Left hindlimb (tissue), 1 donor: ENCODE measurements around the gene TGFBR2.

Source experiments
- DNase-seq: peaks from one replicate; pipeline ENCODE4 v3.0.0-alpha.2; 2018

TGFBR2 gene

DNA sequence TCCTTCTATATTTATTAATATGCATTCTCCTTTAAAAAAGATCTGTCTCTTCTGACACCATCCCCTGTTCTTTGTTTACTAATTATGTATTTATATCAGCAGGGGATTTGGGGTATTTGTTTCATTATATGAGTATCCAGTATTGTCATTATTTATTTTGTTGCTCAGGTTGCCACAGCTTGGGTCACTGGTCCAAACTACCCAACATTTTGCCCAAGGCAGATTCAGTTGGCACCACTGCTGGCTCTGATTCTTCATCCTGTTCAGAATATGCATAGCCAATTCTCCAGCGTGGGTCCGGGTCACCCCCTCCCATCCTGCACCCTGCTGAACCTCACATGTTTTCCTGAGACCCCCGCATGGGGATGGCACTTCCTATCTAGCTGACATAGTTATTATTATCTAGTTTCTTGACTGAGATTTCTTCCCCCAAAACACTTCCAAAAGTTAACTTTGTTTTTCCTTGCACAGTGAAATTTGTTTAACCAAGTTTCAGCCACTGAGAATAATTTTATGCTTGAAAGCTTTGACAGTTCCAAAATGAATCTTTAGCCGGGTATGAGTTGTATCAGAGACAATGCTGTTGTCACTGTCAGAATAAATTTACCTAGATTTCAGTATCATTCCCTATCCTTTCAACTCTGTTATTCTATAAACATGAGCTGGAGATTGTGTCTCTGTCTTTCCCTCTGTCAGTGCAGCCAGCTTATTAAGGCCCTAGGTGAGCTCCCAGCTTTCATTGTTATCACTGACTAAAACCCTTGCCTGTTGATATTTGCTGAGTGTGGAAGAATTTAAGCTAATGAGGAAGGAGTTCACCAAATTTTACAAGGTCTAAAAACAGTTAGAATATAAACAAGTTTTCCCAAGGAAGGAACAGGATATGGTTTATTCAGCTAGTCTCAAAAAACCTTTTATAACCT is 70.3 kb downstream of the TGFBR2 start:
- no peak for DNase-seq

DNA sequence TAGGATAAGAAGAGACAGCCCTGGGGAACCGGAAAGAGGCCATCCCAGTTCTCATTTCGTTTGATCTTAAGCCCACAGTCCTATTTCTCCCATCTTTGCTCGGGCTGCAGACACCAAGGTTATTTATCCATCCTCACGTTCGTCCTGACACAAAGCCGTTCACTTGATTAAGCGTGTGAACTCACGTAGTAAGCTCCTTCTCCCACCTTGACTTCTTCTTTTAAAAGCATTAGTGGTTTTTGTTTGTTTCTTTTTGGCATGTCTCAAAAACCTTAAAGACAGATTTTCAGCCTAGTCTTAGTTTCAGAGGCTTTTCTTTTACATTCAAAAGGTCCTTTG is 70.9 kb downstream of the TGFBR2 start:
- DNase-seq = no peak

DNA sequence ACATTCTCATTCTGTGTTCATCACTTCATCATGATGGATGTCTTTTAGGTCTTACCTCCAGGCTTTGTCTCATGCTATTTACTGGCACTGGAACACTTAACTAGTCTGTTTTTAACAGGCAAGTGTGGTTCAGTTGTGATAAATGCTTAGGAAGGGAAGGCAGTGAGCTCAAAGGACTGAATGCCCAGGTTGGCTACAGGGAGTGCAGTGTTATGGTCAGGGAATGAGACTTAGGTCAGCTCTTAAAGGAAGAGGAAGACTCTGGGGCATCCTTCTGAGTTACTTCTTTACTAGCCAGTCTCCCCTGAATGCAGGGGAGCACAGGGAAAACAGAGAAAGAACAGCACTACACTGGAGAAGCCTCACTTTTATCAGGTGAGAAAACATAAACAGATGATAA is 72.6 kb downstream of the TGFBR2 start:
- no peak for DNase-seq

DNA sequence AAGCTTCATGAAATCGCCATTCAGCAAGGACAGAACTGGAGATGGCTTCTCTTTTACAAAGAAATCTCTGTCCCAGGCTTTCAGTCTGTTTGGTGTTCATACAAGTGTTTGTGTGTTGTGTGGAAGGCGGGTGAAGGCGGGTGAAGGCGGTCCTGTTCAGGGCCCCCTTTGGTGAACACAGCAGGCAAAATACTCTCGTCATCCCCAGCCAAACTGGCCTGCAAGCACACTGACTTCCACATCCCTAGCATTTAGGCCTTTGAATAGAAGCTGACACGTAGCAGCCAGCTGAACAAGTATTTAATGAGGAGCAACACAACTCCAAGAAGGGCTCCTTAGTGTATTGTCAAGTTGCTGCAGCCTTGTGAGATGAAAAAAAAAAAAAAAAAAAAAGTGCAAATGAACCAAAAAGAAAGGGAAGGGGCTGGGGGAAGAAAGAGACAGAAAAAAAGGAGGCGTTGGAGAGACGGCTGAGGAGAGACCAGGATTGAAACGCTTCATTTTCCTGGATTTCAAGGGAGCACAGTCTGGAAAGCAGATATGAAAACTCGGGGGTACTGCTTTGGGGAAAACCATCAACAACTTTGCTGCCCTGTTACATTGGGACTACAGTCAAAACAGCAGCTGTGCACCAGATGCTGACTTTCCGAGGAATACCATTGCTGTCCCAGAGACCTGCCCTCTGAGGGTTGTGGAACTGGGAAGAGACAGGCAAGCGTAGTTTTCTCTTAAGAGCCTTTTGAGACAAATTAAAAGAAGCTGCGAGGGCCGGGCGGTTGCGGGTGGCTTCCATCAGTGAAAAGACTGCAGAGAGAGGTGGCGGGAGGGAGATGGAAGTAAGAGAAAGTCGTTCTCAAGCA is 74.6 kb downstream of the TGFBR2 start:
- peak; percentile 81 for DNase-seq

DNA sequence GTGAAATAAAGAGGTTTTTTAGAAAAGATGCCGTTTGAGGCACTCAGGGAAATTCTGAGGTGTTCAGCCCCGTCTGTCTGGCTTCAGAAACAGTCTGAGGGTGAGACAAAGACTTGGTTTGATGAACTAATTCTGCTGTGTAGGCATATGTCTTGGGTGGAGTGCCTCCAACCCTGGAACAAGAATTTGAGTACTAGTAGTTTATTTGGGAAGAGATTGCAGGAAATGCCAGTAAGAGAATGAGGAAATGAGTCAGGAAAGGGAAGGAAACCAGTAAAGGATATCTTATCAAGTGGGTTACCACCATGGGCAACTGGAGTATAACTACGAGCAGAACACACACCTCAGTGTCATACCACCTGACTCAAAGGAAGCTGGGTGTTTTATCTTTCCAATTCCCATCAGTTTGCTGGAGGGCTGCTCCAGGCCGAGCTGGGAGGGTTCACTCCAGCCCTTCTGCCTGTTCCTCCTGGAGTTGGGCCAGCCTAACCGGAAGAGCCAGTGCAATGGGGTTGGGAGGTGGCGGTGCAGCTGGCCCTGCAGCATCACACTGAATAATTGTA is 75.3 kb downstream of the TGFBR2 start:
- peak; percentile 64 for DNase-seq

DNA sequence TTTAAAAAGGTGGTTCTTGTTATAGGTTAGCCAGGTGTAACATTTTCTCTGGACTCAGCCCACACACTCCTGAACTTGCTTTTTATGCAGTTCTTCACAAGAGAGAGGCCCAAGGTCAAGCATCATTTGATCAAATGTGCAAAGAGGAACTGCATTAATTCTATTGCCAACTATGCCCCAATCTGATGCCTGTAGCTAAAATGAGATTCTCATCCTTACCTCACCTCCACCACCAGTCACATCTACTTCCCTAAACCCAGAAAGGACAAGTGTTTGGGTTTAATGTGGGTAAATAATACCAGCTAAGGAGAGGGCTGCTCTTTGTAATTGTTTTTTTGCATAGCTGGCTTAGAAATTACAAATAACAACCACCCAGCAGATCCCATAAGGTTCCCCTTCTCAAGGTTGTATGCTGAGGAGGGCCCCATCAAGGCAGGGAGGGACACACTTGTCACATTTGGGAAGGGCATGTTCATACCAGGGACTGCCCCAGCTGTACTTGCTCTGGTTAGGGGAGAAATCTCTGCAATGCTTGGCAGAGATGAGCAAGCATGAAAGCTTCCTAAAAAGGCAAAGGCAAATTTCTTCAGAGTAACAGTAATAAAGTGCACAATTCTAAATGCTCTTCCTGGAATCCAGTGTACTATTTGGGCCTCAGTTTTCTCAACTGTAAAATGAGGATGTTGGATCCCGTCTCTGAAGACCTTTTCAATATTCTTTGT is 76.2 kb downstream of the TGFBR2 start:
- DNase-seq = no peak

DNA sequence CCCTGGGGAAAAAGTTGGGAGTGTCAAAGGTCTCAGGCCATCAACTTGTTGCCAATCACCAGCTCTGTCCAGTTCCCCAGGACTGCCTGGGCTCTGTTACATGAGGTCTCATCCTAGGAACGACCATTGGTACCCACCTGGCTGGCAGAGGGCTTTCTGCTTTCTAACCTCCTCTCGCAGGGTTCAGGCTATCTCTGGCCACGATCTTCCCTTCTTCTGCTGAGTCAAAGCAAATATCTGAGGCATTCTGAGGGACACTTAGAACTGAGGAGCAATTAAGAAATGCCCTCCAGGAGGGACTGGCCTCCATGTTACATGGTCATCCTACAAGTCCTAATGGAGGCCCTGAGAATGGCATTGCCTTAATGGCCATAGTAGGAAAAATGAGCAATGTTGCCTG is 77.4 kb downstream of the TGFBR2 start:
- no peak for DNase-seq

DNA sequence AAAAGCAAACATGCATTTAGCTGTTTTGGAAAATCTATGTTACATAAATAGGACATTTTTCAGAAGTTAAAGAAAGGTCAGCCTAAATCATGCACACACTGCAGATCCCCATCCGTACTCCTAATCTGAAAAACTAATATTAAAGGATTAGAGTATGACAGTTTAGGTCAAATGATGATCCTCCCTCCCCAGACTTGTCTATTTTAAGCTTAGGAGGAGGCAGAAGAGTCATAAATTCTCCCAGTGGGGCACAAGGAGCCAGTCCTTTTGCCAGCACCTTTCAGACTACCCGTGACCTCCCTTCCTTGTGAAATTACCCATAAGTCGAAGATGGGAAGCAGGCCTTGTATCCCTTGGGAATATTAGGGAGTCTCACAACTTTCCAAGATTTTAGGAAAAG is 78.0 kb downstream of the TGFBR2 start:
- DNase-seq = no peak

DNA sequence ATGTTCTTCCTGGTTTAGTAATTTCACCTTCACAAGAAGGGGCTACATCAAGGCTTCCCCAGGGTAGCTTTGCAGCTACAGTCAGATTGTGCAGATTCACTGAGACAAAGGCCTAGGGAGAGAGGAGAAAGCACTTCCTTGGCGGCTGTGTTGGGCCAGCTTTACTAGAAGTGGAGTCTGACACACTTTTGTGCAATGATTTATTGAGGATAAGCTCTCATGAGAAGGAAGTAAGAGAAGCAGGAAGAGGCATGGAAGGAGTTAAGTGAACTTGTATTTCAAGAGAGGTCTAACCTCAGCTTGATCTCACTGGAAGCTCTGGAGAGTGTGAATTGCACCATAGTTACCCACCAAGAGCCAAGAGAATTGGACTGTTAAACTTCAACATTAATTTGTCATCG is 78.9 kb downstream of the TGFBR2 start:
- no peak for DNase-seq

DNA sequence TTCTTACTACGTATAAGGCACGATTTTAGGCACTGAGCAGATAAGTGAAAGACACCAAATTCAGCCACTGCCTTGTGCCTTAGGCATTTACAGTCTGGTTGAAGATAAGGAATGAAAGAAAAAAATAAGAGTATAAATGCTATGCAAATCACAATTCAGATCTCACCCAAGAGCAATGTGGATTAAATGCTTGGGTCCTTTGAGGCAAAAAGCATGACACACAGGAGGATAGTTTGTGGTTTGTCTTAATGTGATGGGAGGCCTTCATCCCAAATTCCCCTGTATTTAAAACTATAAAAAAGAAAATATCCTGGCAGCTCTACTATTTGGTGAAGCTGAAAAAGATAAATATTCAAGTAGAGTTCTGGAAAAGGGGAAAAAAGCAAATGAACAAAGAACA is 79.8 kb downstream of the TGFBR2 start:
- DNase-seq = no peak

DNA sequence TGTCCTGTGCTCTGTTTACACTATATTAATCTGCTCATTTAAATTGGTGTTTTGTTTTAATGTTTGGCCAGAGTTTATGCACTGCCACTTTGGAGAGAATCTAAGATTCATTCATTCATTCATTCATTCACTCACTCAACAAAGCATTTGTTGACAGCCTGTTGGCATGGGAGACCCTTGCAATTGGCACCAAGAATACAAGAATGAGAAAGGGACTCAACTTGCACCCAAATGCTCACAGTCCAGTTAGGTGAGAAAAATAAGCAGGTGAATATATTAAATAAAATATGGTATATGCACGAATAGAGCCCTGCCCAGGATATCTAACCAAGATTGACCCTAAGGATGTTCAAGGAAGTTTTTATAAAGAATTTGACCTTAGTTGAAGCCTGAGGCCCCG is 80.4 kb downstream of the TGFBR2 start:
- no peak for DNase-seq

DNA sequence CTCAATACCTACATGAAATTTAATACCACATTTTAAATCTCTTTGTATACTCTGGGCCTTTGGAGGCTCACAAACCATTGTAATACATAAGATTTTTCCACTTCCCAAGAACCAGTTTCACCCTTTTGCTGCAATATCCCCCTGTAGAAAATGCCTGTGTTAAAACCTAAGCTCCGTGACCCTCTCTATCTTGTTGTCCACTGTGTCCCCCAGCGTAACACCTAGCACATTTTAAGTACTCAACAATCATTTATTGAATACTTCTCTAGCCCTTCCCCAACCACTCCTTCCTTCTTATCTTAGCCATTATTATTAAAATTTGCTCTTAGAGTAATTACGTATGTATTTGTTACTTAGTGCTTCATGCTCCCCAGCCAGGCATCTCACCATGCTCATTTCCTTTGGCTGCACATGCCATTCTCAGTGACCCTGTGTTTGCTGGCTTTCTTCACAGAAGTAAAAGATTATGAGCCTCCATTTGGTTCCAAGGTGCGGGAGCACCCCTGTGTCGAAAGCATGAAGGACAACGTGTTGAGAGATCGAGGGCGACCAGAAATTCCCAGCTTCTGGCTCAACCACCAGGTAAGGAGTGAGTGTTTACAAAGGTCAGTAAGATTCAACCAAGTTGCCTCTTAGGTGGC is 81.6 kb downstream of the TGFBR2 start:
- DNase-seq = no peak

DNA sequence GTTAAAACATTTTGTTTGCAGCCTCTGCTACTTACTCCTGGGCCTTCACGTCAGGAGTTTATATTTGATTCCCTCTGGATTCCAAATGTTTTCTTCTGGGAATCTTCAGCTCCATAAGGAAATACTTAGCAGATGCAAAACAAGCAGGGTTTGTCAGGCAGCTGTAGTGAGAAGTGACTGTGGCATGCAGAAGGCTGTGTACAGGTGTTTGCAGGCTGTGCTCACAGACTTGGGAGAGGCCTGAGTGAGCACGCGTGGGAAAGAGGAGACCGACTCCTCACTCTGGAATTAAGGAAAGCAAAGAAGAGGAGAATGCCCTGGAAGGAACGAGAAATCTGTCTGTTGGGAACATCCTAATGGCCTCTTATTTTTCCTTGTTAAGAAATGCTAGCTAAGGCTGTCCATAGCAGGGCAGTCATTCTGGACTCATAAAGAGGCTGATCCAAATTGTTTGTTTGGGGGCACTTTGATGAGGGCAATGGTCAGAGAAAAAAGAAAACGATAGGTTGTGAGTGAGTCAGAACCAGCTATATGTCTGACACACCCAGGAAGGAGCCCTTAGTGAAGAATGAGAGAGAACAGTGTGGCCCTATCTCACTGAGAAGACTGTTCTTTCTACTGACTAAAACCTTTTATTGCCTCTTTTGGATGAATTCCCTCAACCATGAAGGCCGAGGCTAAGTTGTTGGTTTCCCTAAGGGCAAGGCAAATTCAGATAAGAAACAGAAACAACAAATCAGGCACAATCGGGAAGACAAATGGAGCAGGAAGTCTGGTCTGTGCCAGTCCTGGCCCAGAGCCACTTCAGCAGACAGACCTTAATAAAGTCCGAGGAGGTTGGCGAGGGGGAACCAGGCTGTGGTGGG is 82.6 kb downstream of the TGFBR2 start:
- no peak for DNase-seq

DNA sequence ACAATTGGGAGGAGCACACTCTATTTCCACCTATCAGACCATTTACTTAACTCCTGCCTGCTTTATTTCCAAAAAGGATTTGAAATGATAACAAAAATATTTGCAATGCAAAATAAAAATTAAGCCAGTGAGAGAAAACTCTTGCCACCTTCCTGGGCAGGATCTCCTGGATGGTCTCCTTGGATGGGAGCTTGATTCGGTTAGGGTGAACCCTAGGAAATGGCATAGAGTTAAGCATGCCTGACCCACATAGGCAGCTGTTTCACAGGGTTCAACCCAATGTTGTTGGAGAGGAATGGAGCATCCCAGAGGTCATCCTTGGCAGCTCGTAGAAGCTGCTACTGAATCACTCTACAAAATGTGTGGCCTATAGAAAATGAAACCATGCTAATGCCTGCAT is 83.8 kb downstream of the TGFBR2 start:
- DNase-seq = no peak

DNA sequence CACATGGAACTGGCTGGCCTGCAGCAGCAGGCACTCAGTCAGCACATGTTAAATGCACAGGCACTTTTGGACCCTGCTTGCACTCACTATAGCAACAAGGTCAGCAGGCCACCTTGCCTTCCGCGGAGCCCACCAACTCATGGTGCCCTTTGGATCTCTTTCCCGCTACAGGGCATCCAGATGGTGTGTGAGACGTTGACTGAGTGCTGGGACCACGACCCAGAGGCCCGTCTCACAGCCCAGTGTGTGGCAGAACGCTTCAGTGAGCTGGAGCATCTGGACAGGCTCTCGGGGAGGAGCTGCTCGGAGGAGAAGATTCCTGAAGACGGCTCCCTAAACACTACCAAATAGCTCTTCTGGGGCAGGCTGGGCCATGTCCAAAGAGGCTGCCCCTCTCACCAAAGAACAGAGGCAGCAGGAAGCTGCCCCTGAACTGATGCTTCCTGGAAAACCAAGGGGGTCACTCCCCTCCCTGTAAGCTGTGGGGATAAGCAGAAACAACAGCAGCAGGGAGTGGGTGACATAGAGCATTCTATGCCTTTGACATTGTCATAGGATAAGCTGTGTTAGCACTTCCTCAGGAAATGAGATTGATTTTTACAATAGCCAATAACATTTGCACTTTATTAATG is 85.0 kb downstream of the TGFBR2 start:
- DNase-seq = no peak

DNA sequence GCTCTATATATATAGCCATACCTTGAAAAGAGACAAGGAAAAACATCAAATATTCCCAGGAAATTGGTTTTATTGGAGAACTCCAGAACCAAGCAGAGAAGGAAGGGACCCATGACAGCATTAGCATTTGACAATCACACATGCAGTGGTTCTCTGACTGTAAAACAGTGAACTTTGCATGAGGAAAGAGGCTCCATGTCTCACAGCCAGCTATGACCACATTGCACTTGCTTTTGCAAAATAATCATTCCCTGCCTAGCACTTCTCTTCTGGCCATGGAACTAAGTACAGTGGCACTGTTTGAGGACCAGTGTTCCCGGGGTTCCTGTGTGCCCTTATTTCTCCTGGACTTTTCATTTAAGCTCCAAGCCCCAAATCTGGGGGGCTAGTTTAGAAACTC is 85.5 kb downstream of the TGFBR2 start:
- no peak for DNase-seq

DNA sequence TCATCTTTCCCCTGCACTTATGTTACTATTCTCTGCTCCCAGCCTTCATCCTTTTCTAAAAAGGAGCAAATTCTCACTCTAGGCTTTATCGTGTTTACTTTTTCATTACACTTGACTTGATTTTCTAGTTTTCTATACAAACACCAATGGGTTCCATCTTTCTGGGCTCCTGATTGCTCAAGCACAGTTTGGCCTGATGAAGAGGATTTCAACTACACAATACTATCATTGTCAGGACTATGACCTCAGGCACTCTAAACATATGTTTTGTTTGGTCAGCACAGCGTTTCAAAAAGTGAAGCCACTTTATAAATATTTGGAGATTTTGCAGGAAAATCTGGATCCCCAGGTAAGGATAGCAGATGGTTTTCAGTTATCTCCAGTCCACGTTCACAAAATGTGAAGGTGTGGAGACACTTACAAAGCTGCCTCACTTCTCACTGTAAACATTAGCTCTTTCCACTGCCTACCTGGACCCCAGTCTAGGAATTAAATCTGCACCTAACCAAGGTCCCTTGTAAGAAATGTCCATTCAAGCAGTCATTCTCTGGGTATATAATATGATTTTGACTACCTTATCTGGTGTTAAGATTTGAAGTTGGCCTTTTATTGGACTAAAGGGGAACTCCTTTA is 86.2 kb downstream of the TGFBR2 start:
- DNase-seq = no peak

DNA sequence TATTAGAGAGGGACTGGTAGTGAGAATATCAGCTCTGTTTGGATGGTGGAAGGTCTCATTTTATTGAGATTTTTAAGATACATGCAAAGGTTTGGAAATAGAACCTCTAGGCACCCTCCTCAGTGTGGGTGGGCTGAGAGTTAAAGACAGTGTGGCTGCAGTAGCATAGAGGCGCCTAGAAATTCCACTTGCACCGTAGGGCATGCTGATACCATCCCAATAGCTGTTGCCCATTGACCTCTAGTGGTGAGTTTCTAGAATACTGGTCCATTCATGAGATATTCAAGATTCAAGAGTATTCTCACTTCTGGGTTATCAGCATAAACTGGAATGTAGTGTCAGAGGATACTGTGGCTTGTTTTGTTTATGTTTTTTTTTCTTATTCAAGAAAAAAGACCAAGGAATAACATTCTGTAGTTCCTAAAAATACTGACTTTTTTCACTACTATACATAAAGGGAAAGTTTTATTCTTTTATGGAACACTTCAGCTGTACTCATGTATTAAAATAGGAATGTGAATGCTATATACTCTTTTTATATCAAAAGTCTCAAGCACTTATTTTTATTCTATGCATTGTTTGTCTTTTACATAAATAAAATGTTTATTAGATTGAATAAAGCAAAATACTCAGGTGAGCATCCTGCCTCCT is 87.2 kb downstream of the TGFBR2 start:
- peak; percentile 67 for DNase-seq

DNA sequence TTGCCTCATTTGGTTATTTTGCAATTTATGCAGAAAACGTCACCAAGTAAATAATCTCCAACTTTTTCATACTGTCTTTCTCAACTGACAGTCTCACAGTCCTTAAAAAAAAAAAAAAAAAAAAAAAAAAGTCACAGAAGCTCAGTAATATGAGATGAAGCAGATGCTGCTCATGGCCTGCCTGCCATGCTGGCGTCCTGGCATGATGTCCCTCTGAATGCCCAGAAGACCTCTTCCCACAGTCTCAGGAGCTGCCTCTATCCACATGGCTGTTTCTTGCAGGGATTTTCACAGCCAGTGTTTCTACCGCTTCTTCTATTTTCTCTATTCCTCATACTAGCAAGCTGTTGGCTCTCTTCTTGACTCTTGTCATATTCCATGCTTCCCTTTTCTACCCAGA is 87.7 kb downstream of the TGFBR2 start:
- no peak for DNase-seq

DNA sequence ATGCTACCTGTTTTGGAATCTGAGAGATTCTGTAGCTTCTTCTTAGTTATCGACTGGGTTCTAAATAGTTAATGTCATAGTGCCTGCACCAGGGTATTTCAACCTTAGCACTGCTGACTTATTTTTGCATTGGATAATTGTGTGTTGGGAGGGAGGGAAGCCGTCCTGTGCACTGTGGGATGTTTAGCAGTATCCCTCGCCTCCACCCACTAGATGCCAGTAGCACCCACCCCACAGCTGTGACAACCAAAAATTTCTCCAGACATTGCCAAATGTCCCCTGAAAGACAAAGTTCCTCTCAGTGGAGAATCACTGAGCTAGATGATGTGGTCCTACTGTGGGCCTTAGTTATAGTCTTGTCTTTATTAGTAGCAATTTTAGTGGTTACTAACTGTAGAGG is 88.3 kb downstream of the TGFBR2 start:
- no peak for DNase-seq
